IMR-90 (cell line): Measurements from ENCODE around the gene SGPL1.

Experiments used
- CTCF ChIP-seq: conservative IDR thresholded peaks from 2 replicates; pipeline ENCODE4 v1.5.1; 2012; ENCODE audit warnings: mild to moderate bottlenecking, low read depth, low read length, improper control_type of control experiment
- MAZ ChIP-seq: IDR thresholded peaks from 2 replicates; pipeline ENCODE4 v1.6.1; 2012; ENCODE audit warnings: low read depth, mild to moderate bottlenecking, low read length, improper control_type of control experiment, moderate library complexity, borderline replicate concordance
- MXI1 ChIP-seq: IDR thresholded peaks from 2 replicates; pipeline ENCODE4 v1.6.1; 2012; ENCODE audit warnings: low read depth, mild to moderate bottlenecking, low read length, moderate library complexity, borderline replicate concordance
- POLR2A ChIP-seq: IDR thresholded peaks from 2 replicates; pipeline ENCODE4 v1.6.1; 2012; ENCODE audit warnings: mild to moderate bottlenecking, low read depth, low read length
- USF2 ChIP-seq: fragments of 150-350 bp; IDR thresholded peaks from 2 replicates; pipeline ENCODE4 v1.6.1; 2017; ENCODE audit warnings: mild to moderate bottlenecking, antibody characterized with exemption, low read length, low read depth

GRCh38 chr10:70804421-70804808, 11.3 kb upstream of the SGPL1 start:
- TF ChIP-seq CTCF = no peak
- TF ChIP-seq USF2 = no peak
- TF ChIP-seq POLR2A = no peak
- TF ChIP-seq MAZ = no peak
- TF ChIP-seq MXI1 = no peak
